Aorta (tissue), 5 donors: ENCODE measurements around the gene COA6. TPM values are rescaled to one million over a fixed set of nuclear protein-coding genes. Genes with fewer than 3 reads are reported as not detected.
"Not testable (repeated sequence)": the region's sequence is repeated elsewhere in the genome, so short reads cannot be mapped to it uniquely, and the experiment has no call there.

Experiments used
- ATAC-seq: fragments of 200-7000 bp; cut with Tn5 transposase; one replicate; pipeline ENCODE4 v1.9.1; 2022; ENCODE audit warnings: moderate library complexity; ENCODE audit not compliant: low FRiP score
- DNase-seq, 2 donors: peaks; one replicate each; pipeline ENCODE4 v3.0.0-alpha.2; 2020
- H3K27ac ChIP-seq, 2 donors: one replicate each; pipeline ENCODE4 v1.5.1; 2013; ENCODE audit warnings: low read length in 2 of 2, mild to moderate bottlenecking in 2 of 2, moderate library complexity in 2 of 2, control low read depth in 1 of 2, inconsistent platforms in 1 of 2, low read depth in 1 of 2
- H3K27me3 ChIP-seq, 2 donors: one replicate each; pipeline ENCODE4 v1.6.1; 2013; ENCODE audit warnings: control low read depth in 1 of 2, low read length in 1 of 2, mild to moderate bottlenecking in 1 of 2, moderate library complexity in 1 of 2; ENCODE audit not compliant: insufficient read depth in 2 of 2, control insufficient read depth in 1 of 2
- H3K36me3 ChIP-seq, 2 donors: one replicate each; pipeline ENCODE4 v1.6.1; 2013; ENCODE audit warnings: control low read depth in 1 of 2, low read length in 1 of 2, mild to moderate bottlenecking in 1 of 2; ENCODE audit not compliant: insufficient read depth in 2 of 2, control insufficient read depth in 1 of 2
- H3K4me1 ChIP-seq, 2 donors: one replicate each; pipeline ENCODE4 v1.6.1; 2013; ENCODE audit warnings: low read length in 2 of 2, control low read depth in 1 of 2, mild to moderate bottlenecking in 1 of 2, moderate library complexity in 1 of 2; ENCODE audit not compliant: insufficient read depth in 2 of 2, control insufficient read depth in 1 of 2
- H3K4me3 ChIP-seq, 2 donors: one replicate each; pipeline ENCODE4 v1.5.1; 2013; ENCODE audit warnings: low read length in 2 of 2, control low read depth in 1 of 2, mild to moderate bottlenecking in 1 of 2
- H3K9me3 ChIP-seq: one replicate; pipeline ENCODE4 v1.6.1; 2013; ENCODE audit warnings: mild to moderate bottlenecking, low read length; ENCODE audit not compliant: control insufficient read depth
- WGBS, 2 donors: extraction: QIAGEN DNeasy Blood & Tissue Kit; methylation state at CpG; one replicate each; pipeline ENCODE4 v1.1.7; 2013; 5-methylcytosine and 5-hydroxymethylcytosine counted together
- intact Hi-C, 2 donors: fragments of 100-400 bp; cut with DNase I; formaldehyde crosslinking; loops; one replicate each; pipeline versions ENCODE4 v1.14.2 to v1.15.0; 2022
- polyA plus RNA-seq, 2 donors: library from polyadenylated mRNA; stranded (reverse); fragments of 200-250 nt; gene quantifications; one replicate each; pipeline ENCODE4 v1.2.3, GENCODE V29; 2013
- total RNA-seq, 2 donors: library from RNA; stranded (reverse); fragmentation: NEBNext Ultra II Directional; extraction: Animal tissue kit (Norgen Biotek cat#: 25700); gene quantifications; one replicate each; pipeline ENCODE4 v1.2.1, GENCODE V29; 2021
- donor health status: healthy with polysubstance abuse.
- donor health status: Bipolar disorder and iron deficiency.
- donor health status: DM: no; HTN: no; CAD: no.
- donor health status: DM: no; HTN: no; CAD: no.
- donor health status: DM: yes; HTN: yes; CAD: no.

COA6 gene
- total and polyA plus RNA-seq, 4 donors, result 12.3 to 53.8 (median 14.1) TPM

- ATAC-seq, intact Hi-C loops, H3K27me3 ChIP-seq: not testable (repeated sequence)
Observed at GRCh38 chr1:234379591-234380109, 6.4 kb downstream of the COA6 start.

GRCh38 chr1:234381699-234382555 lies 8.7 kb downstream of the COA6 start:
- Histone ChIP-seq H3K4me1 (no peaks in the 10 kb centered on the region), H3K36me3 (no peaks in the 10 kb centered on the region), H3K4me3 (no peak overlapping the region), H3K27ac (no peak overlapping the region), H3K27me3 (no peaks in the 10 kb centered on the region), H3K9me3 (no peaks in the 10 kb centered on the region)
- ATAC-seq (no peak), DNase-seq (no peak)
- WGBS, 2 donors, result 82 to 86% methylated on average over 10 of the region's 10 CpGs
- intact Hi-C loops, result no loop called here

More at GRCh38 chr1:234379591-234380109, 6.4 kb downstream of the COA6 start:
- H3K4me1 ChIP-seq, DNase-seq, H3K36me3 ChIP-seq, H3K4me3 ChIP-seq, H3K27ac ChIP-seq, H3K9me3 ChIP-seq: not testable (repeated sequence)
- WGBS, 2 donors, result 87 to 96% methylated on average over 5 of the region's 5 CpGs

GRCh38 chr1:234386122-234386521 lies 12.9 kb downstream of the COA6 start:
- Histone ChIP-seq H3K4me3 (no peak overlapping the region), H3K9me3 (no peaks in the 10 kb centered on the region), H3K27me3 (no peaks in the 10 kb centered on the region), H3K4me1 (no peaks in the 10 kb centered on the region), H3K36me3 (no peaks in the 10 kb centered on the region), H3K27ac (no peak overlapping the region)
- 94 to 96% methylated on average over 6 of the region's 6 CpGs for WGBS, 2 donors
- ATAC-seq (no peak), DNase-seq (no peak)
- intact Hi-C loops, result no loop called here

GRCh38 chr1:234388094-234388493 lies 14.8 kb downstream of the COA6 start:
- H3K27ac ChIP-seq, result no peak overlapping the region
- ATAC-seq (no peak), DNase-seq (no peak)
- intact Hi-C loops, result no loop called here
- no peaks in the 10 kb centered on the region for H3K9me3 ChIP-seq
- no peaks in the 10 kb centered on the region for H3K36me3 ChIP-seq
- H3K4me1 ChIP-seq, result no peaks in the 10 kb centered on the region
- H3K4me3 ChIP-seq, result no peak overlapping the region
- 85 to 93% methylated on average over 6 of the region's 6 CpGs for WGBS, 2 donors
- H3K27me3 ChIP-seq, result no peaks in the 10 kb centered on the region

- intact Hi-C loops, result no loop called here
- WGBS, 2 donors, result 75 to 80% methylated on average over 6 of the region's 6 CpGs
- ATAC-seq, result no peak
- no peak overlapping the region for H3K4me3 ChIP-seq
- H3K9me3 ChIP-seq, result no peaks in the 10 kb centered on the region
- peaks cover 0 to 3% of the 10 kb centered on the region in 2 donors for H3K36me3 ChIP-seq
- DNase-seq, result no peak
- no peaks in the 10 kb centered on the region for H3K27me3 ChIP-seq
- no peak overlapping the region for H3K27ac ChIP-seq
- H3K4me1 ChIP-seq, result no peaks in the 10 kb centered on the region
Observed at GRCh38 chr1:234393190-234393589, 19.9 kb downstream of the COA6 start.

GRCh38 chr1:234395297-234395696 lies 22.0 kb downstream of the COA6 start:
- Histone ChIP-seq H3K36me3 (peaks cover 0 to 3% of the 10 kb centered on the region in 2 donors), H3K9me3 (no peaks in the 10 kb centered on the region), H3K27me3 (no peaks in the 10 kb centered on the region), H3K4me1 (no peaks in the 10 kb centered on the region), H3K27ac (no peak overlapping the region), H3K4me3 (no peak overlapping the region)
- 84 to 90% methylated on average over 5 of the region's 5 CpGs for WGBS, 2 donors
- no peak for DNase-seq
- intact Hi-C loops, result no loop called here
- ATAC-seq, result no peak

GRCh38 chr1:234396092-234396491 lies 22.8 kb downstream of the COA6 start:
- H3K27ac ChIP-seq, result no peak overlapping the region
- H3K27me3 ChIP-seq, result no peaks in the 10 kb centered on the region
- no peak for DNase-seq
- no peaks in the 10 kb centered on the region for H3K9me3 ChIP-seq
- H3K4me1 ChIP-seq, result no peaks in the 10 kb centered on the region
- intact Hi-C loops, result no loop called here
- H3K4me3 ChIP-seq, result no peak overlapping the region
- peaks cover 0 to 3% of the 10 kb centered on the region in 2 donors for H3K36me3 ChIP-seq
- 93 to 94% methylated on average over 8 of the region's 8 CpGs for WGBS, 2 donors
- ATAC-seq, result no peak

- WGBS, 2 donors, result 90 to 92% methylated on average over 6 of the region's 6 CpGs
- peaks cover 0 to 3% of the 10 kb centered on the region in 2 donors for H3K36me3 ChIP-seq
- H3K4me3 ChIP-seq, result no peak overlapping the region
- H3K9me3 ChIP-seq, result no peaks in the 10 kb centered on the region
- intact Hi-C loops, result no loop called here
- DNase-seq (no peak), ATAC-seq (no peak)
- no peak overlapping the region for H3K27ac ChIP-seq
- no peaks in the 10 kb centered on the region for H3K27me3 ChIP-seq
- H3K4me1 ChIP-seq, result no peaks in the 10 kb centered on the region
Observed at GRCh38 chr1:234396871-234397270, 23.6 kb downstream of the COA6 start.

- WGBS, 2 donors, result 65 to 82% methylated on average over 3 of the region's 5 CpGs
- H3K27me3 ChIP-seq, result no peaks in the 10 kb centered on the region
- no peaks in the 10 kb centered on the region for H3K4me1 ChIP-seq
- peaks cover 0 to 3% of the 10 kb centered on the region in 2 donors for H3K36me3 ChIP-seq
- ATAC-seq (no peak), DNase-seq (no peak)
- H3K27ac ChIP-seq, result no peak overlapping the region
- H3K9me3 ChIP-seq, result no peaks in the 10 kb centered on the region
- intact Hi-C loops, result no loop called here
- H3K4me3 ChIP-seq, result no peak overlapping the region
Observed at GRCh38 chr1:234397732-234398131, 24.5 kb downstream of the COA6 start.
